GM12872 (cell line): ENCODE results near the gene OR6Y1.

ENCODE experiments used
- TF ChIP-seq, protein P1 (sequence below): IDR thresholded peaks from 3 replicates; pipeline ENCODE4 v1.5.1; 2011; ENCODE audit warnings: low read depth, mild to moderate bottlenecking, low read length, moderate library complexity; ENCODE audit not compliant: insufficient read depth

OR6Y1 gene, protein sequence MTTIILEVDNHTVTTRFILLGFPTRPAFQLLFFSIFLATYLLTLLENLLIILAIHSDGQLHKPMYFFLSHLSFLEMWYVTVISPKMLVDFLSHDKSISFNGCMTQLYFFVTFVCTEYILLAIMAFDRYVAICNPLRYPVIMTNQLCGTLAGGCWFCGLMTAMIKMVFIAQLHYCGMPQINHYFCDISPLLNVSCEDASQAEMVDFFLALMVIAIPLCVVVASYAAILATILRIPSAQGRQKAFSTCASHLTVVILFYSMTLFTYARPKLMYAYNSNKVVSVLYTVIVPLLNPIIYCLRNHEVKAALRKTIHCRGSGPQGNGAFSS

DNA sequence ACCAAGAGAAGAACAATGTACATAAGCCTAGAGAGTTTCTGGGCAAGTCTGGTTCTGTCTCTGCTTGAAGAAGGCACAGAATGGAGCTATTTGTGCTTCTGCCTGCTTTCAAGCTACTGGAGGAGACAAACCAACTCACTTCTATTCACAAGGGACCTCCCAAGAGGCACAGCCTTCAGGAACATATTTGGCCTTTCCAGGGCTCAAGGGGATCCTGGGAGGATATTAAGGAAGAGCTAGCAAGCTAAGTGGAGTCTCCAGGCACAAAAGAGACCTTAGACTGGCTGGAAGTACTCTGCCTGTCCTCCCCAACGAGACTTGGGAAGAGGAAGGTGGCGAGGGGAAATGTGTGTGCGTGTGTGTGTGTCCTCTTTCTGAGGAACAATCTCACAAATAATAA lies at the start of gene OR6Y1:
Gene OR6Y1, minus strand, starts transcription at position 54 of the 400 bp plus-strand sequence. CDS start 6,300 bp downstream, outside the sequence.
- TF ChIP-seq, protein P1, sequence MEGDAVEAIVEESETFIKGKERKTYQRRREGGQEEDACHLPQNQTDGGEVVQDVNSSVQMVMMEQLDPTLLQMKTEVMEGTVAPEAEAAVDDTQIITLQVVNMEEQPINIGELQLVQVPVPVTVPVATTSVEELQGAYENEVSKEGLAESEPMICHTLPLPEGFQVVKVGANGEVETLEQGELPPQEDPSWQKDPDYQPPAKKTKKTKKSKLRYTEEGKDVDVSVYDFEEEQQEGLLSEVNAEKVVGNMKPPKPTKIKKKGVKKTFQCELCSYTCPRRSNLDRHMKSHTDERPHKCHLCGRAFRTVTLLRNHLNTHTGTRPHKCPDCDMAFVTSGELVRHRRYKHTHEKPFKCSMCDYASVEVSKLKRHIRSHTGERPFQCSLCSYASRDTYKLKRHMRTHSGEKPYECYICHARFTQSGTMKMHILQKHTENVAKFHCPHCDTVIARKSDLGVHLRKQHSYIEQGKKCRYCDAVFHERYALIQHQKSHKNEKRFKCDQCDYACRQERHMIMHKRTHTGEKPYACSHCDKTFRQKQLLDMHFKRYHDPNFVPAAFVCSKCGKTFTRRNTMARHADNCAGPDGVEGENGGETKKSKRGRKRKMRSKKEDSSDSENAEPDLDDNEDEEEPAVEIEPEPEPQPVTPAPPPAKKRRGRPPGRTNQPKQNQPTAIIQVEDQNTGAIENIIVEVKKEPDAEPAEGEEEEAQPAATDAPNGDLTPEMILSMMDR = no peak

DNA sequence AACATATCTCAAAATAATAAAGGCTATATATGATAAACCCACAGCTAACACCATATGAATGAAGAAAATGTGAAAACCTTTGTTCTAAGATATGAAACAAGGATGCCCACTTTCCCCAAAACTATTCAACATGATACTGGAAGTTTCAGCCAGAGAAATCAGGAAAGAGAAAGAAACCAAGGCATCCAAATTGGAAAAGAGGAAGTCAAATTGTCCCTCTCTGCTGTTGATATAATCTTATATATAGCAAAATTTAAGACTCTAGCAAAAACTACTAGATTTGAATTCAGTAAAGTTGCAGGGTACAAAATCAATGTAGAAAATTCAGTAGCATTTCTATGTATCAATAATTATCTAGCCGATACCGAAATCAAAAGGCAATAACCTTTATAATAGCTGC lies 46.5 kb upstream of the OR6Y1 start:
- TF ChIP-seq, protein P1 = no peak

DNA sequence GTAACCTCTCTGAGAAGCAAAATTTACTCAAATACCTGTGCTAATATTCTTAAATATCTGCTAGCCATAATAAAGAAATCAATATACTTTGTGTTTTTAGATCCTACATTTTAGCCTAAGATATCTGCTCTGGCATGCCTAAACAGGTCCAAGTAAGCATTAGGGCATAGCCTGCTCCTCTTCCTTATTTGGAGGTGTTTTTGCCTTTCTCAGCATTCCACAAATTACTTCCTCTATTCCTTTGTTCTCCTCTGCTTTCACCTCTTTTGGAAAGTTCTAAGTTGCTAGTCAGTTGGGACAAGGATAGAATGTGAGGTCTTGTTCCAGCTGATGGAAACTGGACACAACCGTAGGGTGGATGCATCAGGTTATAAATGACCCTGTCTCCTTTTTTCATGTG lies 32.7 kb upstream of the OR6Y1 start:
- TF ChIP-seq, protein P1 = no peak

DNA sequence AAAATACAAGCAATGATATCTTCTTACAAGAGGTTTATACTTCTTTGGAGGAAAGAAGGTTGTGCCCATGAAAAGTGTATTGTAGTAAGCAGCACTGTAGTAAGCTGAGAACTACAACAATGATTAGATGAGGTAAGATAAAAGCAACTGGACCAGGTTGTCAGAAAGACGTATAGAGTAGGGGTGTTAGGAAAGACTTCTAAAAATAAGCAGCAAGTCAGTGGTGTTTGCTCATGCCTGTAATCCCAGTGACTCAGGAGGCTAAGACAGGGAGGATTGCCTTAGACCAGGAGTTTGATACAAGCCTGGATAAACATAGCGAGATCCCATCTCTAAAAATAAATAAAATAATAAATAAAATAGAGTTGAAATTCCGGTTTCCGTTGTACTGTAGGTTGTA lies 29.8 kb upstream of the OR6Y1 start:
- TF ChIP-seq, protein P1 = no peak

DNA sequence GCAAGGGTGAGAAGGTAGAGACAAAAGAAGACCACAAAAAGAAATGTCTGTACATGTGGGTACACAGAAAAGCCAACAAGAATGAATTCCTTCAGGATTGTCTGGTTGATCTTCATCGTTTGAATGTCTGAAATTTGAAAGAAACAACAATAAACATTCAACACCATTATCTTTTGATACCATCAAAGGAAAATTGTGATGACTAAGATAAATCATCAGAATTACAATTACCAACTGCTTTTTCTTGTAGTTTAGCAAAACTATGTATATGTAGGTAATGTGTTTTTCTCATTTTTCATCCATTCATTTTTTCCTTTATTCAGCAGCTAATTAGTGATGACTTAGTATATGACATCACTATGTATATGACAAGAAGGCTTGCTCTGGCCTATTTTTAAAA lies 25.5 kb upstream of the OR6Y1 start, which contains the start of gene OR10X1:
Gene OR10X1, minus strand, starts transcription at position 167 of the 400 bp plus-strand sequence. Its CDS starts 0 bp downstream, at position 167.
- TF ChIP-seq, protein P1 = no peak

DNA sequence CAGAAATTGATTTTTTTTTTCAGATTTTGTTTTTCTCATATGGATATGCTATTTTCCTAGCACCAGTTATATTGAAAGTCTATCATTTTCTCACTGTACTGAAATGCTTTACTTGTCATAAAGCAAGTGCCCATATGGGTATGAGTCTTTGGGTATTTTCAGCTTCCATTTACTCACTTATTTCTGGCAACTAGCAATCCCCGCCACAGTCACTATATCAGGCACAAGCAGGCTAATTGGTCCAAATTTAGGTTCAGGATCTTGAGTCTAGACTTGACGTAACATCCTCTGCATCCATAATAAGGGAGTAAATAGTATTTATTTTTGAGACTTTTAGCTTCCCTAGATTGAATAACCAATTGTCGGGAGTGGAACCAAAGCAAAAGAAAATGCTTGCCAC lies 23.4 kb upstream of the OR6Y1 start:
- TF ChIP-seq, protein P1 = no peak

DNA sequence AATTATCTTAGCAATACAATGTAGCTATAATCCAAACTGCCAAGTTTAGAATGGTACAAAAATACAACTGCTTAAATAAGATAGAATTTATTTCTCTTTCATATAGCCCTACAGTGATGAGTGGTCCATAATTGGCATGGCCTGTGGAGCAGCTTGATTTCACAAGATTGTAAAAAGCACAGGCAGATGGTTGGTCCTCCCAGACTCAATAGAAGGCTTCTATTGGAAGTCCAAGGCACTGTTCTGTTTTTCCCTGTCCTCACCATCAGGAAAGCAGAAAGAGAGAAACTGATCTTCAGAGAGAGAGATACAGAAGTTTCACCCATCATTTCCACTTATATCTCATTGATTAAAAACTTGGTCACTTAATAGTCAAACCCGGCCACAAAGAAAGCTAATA lies 18.0 kb upstream of the OR6Y1 start:
- TF ChIP-seq, protein P1 = no peak
